HG02588 (cell line): ENCODE data around the gene HSP90B1.

Experiments
- ATAC-seq: cut with Tn5 transposase; IDR thresholded peaks from one replicate; pipeline ENCODE4 v1.9.1; 2021; ENCODE audit warnings: mild to moderate bottlenecking, moderate library complexity; ENCODE audit not compliant: unreplicated experiment

HSP90B1 gene

GRCh38 chr12:103969391-103969790 is 39.2 kb downstream of the HSP90B1 start:
- no peak for ATAC-seq

GRCh38 chr12:103973909-103974308 is 43.7 kb downstream of the HSP90B1 start:
- no peak for ATAC-seq

GRCh38 chr12:103975368-103975767 is 45.2 kb downstream of the HSP90B1 start:
- no peak for ATAC-seq

GRCh38 chr12:103978384-103978982 is 48.3 kb downstream of the HSP90B1 start:
- no peak for ATAC-seq

- no peak for ATAC-seq
Observed at GRCh38 chr12:103986829-103987228, 56.6 kb downstream of the HSP90B1 start.

- ATAC-seq, result no peak
Observed at GRCh38 chr12:103994235-103994634, 64.0 kb downstream of the HSP90B1 start.

- no peak for ATAC-seq
Observed at GRCh38 chr12:103996595-103996994, 66.4 kb downstream of the HSP90B1 start.

GRCh38 chr12:103997286-103997900 is 67.2 kb downstream of the HSP90B1 start:
- ATAC-seq, result no peak
